ENCODE measurements around the gene ZMYND11. TPM values are rescaled to one million over a fixed set of nuclear protein-coding genes. Genes with fewer than 3 reads are reported as not detected.

The ZMYND11 gene
- total RNA-seq, 4 donors from 2014 or later: 28.9 to 132 (median 37.2) TPM

- DNase-seq: no peak
- TF ChIP-seq, protein P1, sequence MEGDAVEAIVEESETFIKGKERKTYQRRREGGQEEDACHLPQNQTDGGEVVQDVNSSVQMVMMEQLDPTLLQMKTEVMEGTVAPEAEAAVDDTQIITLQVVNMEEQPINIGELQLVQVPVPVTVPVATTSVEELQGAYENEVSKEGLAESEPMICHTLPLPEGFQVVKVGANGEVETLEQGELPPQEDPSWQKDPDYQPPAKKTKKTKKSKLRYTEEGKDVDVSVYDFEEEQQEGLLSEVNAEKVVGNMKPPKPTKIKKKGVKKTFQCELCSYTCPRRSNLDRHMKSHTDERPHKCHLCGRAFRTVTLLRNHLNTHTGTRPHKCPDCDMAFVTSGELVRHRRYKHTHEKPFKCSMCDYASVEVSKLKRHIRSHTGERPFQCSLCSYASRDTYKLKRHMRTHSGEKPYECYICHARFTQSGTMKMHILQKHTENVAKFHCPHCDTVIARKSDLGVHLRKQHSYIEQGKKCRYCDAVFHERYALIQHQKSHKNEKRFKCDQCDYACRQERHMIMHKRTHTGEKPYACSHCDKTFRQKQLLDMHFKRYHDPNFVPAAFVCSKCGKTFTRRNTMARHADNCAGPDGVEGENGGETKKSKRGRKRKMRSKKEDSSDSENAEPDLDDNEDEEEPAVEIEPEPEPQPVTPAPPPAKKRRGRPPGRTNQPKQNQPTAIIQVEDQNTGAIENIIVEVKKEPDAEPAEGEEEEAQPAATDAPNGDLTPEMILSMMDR (IDR thresholded peaks at IDR 0.05): no peak
- no peak for TF ChIP-seq POLR2A (IDR thresholded peaks at IDR 0.05)
- Histone ChIP-seq H3K4me3 (no peak overlapping the region), H3K36me3 (no peaks in the 10 kb centered on the region), H3K4me1 (peaks cover 0 to 27% (median 8%) of the 10 kb centered on the region in 4 donors), H3K9me3 (no peaks in the 10 kb centered on the region), H3K27ac (no peak overlapping the region), H3K27me3 (no peaks in the 10 kb centered on the region)
Observed at GRCh38 chr10:137606-138005, 2.4 kb downstream of the ZMYND11 start.

DNA sequence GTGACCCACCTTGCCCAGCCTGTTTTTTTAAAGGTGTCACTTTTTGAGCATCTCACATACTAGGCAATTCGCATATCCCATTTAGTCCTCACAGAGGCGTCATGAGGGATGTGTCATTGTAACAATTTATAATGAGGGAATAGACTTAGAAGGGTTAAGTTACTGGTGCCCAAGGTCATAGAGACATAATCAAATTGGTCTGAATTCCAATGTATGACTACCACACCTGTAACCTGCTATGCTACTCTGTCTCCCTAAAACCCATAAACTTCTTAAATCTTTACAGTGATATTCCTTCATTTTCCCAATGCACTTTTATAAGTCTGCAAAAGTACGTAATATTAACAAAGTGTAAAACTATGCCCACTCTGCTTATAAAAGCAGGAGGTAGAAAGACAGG lies 7.1 kb downstream of the ZMYND11 start:
- H3K9me3 ChIP-seq: no peaks in the 10 kb centered on the region
- no peak overlapping the region for H3K4me3 ChIP-seq
- no peaks in the 10 kb centered on the region for H3K36me3 ChIP-seq
- TF ChIP-seq POLR2A (IDR thresholded peaks at IDR 0.05): no peak
- TF ChIP-seq, protein P1 (IDR thresholded peaks at IDR 0.05): no peak
- no peak overlapping the region for H3K27ac ChIP-seq
- H3K4me1 ChIP-seq: peaks cover 0 to 7% (median 0%) of the 10 kb centered on the region in 4 donors
- no peak for DNase-seq
- H3K27me3 ChIP-seq: no peaks in the 10 kb centered on the region

DNA sequence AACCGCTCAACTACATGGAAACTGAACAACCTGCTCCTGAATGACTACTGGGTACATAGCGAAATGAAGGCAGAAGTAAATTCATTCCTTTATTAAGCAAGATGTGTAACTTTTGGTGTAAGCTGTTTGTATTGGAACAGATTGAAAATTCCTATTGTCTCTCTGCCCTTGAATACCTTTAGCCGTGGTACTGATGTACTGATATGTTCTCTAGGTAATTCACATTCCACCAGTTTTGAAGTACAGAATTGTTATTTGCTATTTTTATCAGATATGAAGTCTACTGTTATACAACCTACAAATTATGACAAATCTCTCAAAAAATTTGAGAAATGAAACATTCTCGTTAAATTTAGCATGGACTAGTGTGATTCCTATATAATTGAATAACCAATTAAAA lies 17.7 kb downstream of the ZMYND11 start:
- Histone ChIP-seq H3K27ac (no peak overlapping the region), H3K27me3 (no peaks in the 10 kb centered on the region), H3K9me3 (no peaks in the 10 kb centered on the region), H3K36me3 (no peaks in the 10 kb centered on the region), H3K4me1 (no peaks in the 10 kb centered on the region), H3K4me3 (no peak overlapping the region)
- no peak for DNase-seq
- no peak for TF ChIP-seq POLR2A (IDR thresholded peaks at IDR 0.05)
- TF ChIP-seq, protein P1 (IDR thresholded peaks at IDR 0.05): no peak

DNA sequence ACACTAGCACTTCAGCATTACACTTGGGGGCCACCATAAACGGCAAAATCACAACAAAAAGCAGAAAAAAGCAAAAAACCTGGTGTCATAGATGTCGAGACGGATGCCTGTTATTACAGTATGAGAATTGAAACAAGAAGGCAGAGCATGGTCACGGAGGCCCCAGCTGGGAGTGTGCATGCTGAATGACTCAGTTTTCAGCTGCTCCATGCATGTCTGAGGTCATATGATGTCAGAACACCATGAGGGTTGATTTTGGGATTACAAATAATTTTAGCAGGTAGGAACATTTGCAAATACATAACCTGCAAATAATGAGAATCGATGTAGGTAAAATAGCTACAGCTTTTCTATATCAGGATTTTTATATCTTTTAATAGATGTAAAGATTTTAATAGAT lies 19.1 kb downstream of the ZMYND11 start:
- Histone ChIP-seq H3K27me3 (no peaks in the 10 kb centered on the region), H3K27ac (no peak overlapping the region), H3K9me3 (no peaks in the 10 kb centered on the region), H3K36me3 (no peaks in the 10 kb centered on the region), H3K4me1 (no peaks in the 10 kb centered on the region), H3K4me3 (no peak overlapping the region)
- TF ChIP-seq, protein P1 (IDR thresholded peaks at IDR 0.05): no peak
- TF ChIP-seq POLR2A (IDR thresholded peaks at IDR 0.05): no peak
- no peak for DNase-seq

GRCh38 chr10:167383-167782 lies 32.1 kb downstream of the ZMYND11 start:
- Histone ChIP-seq H3K9me3 (no peaks in the 10 kb centered on the region), H3K27ac (no peak overlapping the region), H3K36me3 (no peaks in the 10 kb centered on the region), H3K4me1 (no peaks in the 10 kb centered on the region), H3K4me3 (no peak overlapping the region), H3K27me3 (no peaks in the 10 kb centered on the region)
- no peak for DNase-seq
- TF ChIP-seq, protein P1 (IDR thresholded peaks at IDR 0.05): no peak
- TF ChIP-seq POLR2A (IDR thresholded peaks at IDR 0.05): no peak

DNA sequence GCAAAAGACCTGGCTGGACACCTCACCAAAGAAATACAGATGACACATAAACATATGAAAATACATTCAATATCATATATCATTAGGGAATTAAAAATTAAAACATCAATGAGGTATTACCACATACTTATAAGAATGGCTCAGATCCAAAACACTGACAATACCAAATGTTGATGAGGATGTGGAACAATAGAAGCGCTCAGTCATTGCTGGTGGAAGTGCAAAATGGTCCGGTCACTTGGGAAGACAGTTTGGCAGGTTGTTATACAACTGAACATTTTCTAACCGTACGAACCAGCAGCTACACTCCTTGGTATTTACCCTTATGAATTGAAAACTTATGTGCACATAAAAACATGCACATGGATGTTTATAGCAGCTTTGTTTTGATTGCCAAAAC lies 38.5 kb downstream of the ZMYND11 start:
- no peaks in the 10 kb centered on the region for H3K36me3 ChIP-seq
- H3K4me3 ChIP-seq: no peak overlapping the region
- H3K9me3 ChIP-seq: no peaks in the 10 kb centered on the region
- no peak overlapping the region for H3K27ac ChIP-seq
- H3K27me3 ChIP-seq: no peaks in the 10 kb centered on the region
- DNase-seq: no peak
- H3K4me1 ChIP-seq: no peaks in the 10 kb centered on the region
- no peak for TF ChIP-seq POLR2A (IDR thresholded peaks at IDR 0.05)
- TF ChIP-seq, protein P1 (IDR thresholded peaks at IDR 0.05): no peak

Measured in Peyer's patch (tissue), 4 donors.